Activated T-helper 1 cell treated with anti-CD3 and anti-CD28 coated beads, Interleukin-2, amount 50 U/mL, for 16 hours (primary cell): ENCODE data around the gene DNTTIP2.
"Not testable (repeated sequence)": the region's sequence is repeated elsewhere in the genome, so short reads cannot be mapped to it uniquely, and the experiment has no call there.

Experiments used
- DNase-seq, 2 donors: peaks; one replicate each; pipeline ENCODE4 v3.0.0-alpha.2; 2020; ENCODE audit warnings: low read depth in 1 of 2, low spot score in 1 of 2

The DNTTIP2 gene

GRCh38 chr1:93878889-93879586 is at the start of gene DNTTIP2:
TSS of gene DNTTIP2 (minus strand) at chr1:93879206. CDS start at chr1:93879148, 58 bp downstream.
- peak; percentile 72 to 76 for DNase-seq

GRCh38 chr1:93925206-93925605 is 46.2 kb upstream of the DNTTIP2 start:
- no peak for DNase-seq

- DNase-seq: no peak
These were observed 40.8 kb upstream of the DNTTIP2 start for GRCh38 chr1:93919780-93920179.

- no peak for DNase-seq
These were observed 38.3 kb upstream of the DNTTIP2 start for GRCh38 chr1:93917302-93917701.

GRCh38 chr1:93910880-93911279 is 31.9 kb upstream of the DNTTIP2 start:
- not testable (repeated sequence) for DNase-seq

- no peak for DNase-seq
These were observed 31.3 kb upstream of the DNTTIP2 start for GRCh38 chr1:93910305-93910704.

- peak; percentile 85 to 90 for DNase-seq
These were observed 30.4 kb upstream of the DNTTIP2 start, which contains the start of gene GCLM for GRCh38 chr1:93909146-93910050. TSS of gene GCLM (minus strand) at chr1:93909430. CDS start at chr1:93909163, 267 bp downstream.

- DNase-seq: peak; percentile 18 to 19
These were observed 29.6 kb upstream of the DNTTIP2 start for GRCh38 chr1:93908394-93909145.

- no peak for DNase-seq
These were observed 28.7 kb upstream of the DNTTIP2 start for GRCh38 chr1:93907718-93908117.

- no peak for DNase-seq
These were observed 27.5 kb upstream of the DNTTIP2 start for GRCh38 chr1:93906480-93906879.

GRCh38 chr1:93905734-93906133 is 26.7 kb upstream of the DNTTIP2 start:
- no peak for DNase-seq

GRCh38 chr1:93905051-93905450 is 26.0 kb upstream of the DNTTIP2 start:
- no peak for DNase-seq

GRCh38 chr1:93904228-93904627 is 25.2 kb upstream of the DNTTIP2 start:
- no peak for DNase-seq

GRCh38 chr1:93900723-93901504 is 21.9 kb upstream of the DNTTIP2 start:
- no peak for DNase-seq

GRCh38 chr1:93899543-93900207 is 20.7 kb upstream of the DNTTIP2 start:
- no peak for DNase-seq

GRCh38 chr1:93888900-93889299 is 9.9 kb upstream of the DNTTIP2 start:
- DNase-seq: no peak

- no peak for DNase-seq
These were observed 3.3 kb upstream of the DNTTIP2 start for GRCh38 chr1:93882269-93882668.

- no peak for DNase-seq
These were observed 1.7 kb upstream of the DNTTIP2 start for GRCh38 chr1:93880731-93881130.

GRCh38 chr1:93878501-93878888 is 511 bp downstream of the DNTTIP2 start:
- DNase-seq: peak; percentile 32 to 50

- DNase-seq: no peak
These were observed 1.5 kb downstream of the DNTTIP2 start for GRCh38 chr1:93877529-93877928.
